GM18858 (cell line): Measurements from ENCODE around the gene UBE2O.

Experiments used
- ATAC-seq: cut with Tn5 transposase; IDR thresholded peaks from one replicate; pipeline ENCODE4 v1.9.1; 2021; ENCODE audit not compliant: unreplicated experiment

Gene UBE2O

DNA sequence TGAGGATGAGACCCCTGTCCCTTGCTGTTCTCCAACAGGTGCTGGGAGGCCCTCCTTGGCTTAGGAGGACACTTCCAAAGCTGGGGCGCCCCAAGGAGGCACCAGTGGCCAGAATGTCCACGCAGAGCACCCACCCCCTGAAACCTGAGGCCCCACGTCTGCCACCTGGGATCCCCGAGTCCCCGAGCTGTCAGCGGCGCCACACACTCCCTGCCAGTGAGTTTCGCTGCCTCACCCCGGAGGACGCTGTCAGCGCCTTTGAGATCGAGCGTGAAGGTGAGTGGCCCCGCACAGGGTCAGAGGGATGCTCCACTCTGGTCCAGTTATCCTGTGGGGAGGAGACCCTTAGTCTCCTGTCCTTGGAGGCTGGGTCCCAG lies 15.7 kb upstream of the UBE2O start:
- ATAC-seq, result no peak

DNA sequence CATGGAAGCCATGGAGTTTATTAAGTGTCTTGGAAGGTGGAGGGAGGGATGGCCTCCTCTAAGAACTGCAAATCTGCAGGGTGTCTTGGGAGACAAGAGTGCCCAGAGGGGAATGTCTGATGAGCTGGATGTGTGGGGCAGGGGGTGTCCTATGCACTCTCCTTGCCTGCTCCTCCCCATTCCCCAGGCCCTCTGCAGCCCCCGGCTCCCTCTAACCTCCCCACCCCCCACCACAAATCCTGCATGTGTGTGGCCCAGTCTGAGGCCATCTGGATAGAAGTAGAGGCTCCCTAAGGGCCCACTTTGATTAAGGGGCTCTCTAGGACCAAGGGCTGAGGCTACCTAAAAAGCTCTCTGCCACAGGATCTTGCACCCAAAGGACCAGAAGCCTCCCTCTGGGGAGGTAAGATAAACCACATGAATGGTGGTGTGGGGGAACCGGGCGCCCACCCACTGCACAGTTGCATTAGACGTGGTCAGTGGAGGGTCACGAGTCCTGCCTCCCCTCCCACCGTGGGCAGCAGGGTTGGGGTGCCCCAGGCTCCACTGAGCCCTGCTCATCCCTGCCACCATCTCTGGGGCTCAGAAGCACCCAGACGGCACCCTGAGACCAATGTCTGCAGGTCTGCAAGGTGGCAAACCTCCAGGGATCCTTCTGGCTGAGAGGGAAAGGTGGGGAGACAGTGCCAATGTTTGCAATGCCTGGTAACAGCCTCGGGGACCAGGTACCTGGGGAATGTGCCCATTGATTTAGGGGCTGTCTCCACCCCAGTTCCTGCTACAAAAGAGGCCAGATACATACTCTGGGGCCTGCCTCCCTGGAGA lies 15.1 kb upstream of the UBE2O start:
- no peak for ATAC-seq

DNA sequence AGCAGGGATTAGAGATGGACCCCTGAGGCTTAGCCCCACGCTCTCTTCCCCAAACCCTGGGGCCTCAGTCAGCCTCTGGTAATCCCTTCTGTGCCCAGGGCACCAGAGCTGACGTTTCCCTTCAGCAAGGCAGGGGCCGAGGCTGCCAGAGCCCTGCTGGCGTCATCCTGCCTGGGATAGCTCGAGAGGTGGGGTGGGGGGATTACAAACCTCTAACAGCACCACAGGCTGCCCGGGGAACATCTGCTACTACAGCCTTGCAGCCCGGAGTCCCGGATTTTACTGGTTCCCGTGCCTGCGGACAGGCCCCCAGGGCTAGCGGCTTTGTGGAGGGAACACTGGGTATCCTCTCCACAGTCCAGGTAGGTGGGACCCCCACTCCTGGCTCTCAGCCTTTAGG lies 14.4 kb upstream of the UBE2O start, which contains the start of gene AANAT:
Gene AANAT (plus strand): TSS at position 238 of the 400 bp plus-strand sequence. CDS start 1,144 bp downstream, outside the sequence.
- no peak for ATAC-seq

DNA sequence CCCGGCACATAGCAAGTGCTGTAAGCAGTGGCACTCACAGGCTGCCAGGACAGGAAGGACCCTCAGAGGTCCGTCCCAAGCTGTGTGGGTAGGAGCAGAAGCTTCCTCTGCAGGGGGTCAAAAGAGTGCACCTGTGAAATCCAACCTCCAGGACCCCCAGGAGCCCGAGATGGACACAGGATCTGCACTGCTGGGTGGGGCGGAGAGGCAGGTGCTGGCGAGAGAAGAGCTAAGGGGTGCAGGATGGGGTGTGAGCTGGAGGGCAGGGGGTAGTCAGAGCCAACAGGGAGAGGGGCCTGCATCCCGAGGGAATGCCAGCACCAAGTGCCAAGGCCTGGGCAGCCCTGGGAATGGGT lies 13.8 kb upstream of the UBE2O start:
- no peak for ATAC-seq

DNA sequence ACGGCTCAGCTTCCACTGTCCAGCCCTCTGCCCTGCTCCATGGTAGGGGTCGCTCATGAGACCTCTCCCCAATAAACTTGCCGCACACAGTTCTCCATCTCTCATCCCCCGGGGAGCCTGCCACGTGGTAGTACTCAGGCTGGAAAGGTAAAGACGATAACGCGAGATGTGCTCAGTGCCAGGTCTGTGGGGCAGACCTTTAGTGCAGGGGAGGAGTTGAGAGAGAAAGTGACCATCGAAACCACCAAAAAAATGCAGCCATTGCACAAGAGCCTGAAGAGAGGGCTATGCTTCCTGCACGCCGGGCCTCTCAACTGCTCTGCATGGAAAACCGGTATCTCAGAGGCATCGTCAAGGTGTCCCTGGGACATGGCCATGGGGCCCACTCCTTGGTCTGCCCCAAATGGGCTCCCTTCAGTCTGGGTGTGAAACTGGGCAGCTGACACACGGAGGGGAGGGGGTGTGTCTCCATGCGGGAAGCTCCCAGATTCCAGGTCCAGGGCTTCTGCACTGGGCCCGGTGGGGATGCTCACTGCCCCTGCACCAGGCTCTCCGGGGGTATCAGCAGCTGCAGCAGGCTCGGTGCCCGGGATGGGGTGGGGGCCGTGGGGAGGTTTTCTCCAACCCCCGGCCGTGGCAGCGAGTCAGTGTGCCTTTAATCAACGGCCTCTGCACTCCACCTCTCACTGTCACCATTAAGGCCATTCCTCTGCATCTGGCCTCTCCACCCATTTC lies 9.8 kb upstream of the UBE2O start:
- no peak for ATAC-seq

DNA sequence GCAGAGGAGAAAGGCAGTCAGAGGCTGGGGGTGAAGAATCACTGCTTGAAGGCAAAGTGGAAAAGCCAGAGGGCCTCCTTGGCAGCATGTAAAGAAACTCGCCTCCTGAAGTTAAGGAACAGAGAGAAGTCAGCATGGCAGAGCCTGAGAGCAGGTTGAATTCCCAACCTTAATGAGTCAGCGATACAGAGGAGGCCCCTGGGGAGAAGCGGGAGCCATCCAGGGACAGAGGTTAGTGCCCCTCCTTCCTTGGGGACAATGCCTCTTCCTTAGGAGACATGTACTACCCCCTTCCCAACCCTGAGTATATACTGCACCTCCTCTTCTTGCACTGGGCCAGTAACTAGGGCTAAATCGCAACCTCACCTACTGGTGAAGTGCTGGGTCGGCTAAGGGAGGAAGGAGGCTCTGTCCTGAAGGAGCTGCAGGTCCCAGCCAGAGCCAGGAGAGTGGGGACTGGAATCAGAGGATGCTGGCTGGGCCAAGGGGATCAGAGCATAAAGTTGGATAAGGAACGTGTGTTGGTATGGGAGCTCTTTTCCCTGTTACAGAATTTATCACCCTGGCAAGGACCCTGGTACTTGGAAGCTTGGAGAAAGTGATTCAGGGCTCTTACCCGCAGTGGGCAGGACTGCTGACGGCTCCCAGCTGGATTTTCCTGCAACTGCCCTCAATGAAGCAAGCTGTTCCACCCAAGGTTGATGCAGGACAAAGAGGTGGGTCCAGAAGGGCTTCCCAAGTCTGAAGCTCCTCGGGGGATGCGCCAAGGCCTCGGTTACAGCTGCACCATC lies 9.0 kb upstream of the UBE2O start:
- no peak for ATAC-seq

DNA sequence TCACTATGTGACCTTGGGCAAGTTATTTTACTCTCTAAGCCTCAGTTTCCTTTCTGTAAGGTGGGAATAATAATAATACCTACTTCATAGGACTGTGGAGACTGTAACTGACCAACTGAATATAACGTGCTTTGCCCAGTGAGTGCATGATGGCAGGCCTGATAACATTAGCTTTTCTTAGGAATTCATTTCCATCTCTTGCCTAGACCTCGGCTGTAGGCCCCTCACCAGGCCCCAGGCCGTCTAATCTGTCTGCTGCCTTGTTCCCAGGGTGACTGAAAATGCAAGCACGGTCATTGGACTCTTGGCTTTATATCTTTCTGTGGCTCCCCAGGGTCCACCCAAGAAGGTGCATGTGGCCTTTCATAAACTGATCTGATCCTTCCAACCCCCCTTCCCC lies 6.7 kb upstream of the UBE2O start:
- no peak for ATAC-seq

DNA sequence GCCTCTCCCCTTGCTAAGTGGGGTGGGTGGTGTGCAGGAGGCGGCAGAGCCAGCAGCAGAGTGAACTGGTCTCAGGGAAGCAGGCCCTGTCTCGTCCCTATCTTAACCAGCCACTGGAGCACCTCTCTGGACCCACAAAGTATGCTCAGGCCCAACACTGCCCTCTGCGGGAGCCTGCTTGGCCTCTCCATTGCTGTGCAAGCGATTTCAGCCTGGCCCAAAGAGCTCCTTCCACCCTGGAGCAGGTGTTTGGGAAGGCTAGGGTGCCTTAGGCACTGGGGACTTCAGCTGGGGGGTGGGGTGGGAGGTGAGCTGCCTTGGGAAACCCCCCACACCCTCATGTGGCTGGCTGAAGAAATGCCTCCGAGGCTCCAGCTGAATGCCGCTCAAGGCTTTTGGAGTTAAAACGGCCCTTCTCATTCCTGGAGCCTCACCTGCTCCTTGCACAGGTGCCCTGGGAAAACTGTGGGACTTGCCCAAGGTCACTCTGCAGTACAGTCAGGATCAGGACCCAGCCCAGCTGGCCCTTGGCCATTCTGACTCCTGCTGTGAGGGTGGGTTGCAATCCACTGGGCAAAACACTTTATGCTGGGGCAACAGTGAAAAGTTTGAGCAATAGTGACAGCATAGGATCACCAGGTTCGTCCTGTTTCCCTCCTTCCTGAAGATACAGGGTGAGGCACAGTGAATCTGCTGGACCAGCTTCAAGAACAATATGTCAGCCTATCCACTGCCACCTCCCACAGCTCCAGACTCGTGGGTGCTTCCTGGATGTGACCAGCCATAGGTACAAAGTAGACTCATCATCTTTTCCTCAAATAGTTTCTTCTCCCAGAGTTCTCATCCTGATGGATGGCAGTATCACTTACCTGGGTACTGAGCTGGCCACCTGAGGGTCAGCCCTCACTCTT lies 5.9 kb upstream of the UBE2O start:
- ATAC-seq, result no peak

DNA sequence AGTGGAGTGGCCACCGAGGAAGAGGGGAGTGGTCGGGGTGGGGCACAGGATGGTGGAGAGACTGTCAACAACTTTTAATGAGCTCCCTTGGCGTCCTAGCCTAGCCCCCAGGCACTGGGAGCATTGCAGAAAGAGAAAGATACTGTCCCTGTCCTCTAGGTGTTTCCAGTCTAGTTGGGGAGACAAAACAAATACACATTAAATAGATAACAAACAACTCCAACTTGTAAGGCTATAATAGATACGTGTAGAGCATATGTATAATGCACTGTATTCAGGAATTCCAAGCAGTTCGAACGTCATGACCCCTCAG lies 435 bp upstream of the UBE2O start:
- ATAC-seq, result no peak

DNA sequence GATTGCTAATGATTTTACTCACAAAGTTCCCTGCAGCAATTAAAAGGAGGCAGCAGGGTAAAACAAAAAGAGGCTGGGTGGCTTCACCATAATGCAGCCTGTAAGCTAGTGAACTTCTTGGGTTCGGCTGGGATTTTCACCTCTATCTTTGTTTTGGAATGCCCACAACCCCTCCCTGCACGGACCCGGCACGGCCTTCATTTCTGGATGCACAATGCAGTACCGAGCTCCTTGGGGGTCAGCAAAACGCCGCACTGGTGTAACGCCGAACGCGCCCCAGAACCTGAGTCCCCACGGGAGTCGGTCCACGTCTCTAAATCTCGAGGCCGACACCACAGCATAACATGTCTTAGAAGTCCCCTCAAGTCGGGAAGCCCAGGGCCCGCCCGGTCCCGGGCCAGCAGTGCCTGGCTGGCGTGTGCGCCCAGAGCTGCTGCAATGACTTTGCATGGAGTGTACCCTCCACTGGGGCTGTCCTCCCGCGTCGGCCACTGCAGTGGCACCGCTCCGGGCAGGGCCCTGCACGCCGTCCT lies 759 bp downstream of the UBE2O start:
- no peak for ATAC-seq

DNA sequence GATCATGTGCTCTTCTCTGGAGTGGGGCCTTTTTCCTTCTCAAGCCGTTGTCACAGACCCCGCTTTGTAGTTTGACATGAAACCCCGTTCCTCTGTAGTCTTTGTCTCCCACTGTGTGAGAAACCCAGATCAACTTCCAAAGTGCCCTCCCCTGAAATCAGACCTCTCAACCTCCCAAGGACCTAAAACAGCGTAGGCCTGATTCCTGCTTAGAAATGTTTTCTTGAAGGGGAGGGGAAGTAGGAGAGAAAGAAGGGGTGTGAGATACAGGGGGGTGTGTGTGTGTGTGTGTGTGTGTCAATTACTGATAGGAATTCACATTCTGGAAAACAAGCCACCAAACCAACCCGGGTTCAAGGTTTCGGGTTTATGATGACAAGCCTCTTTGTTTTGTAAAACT lies 1.4 kb downstream of the UBE2O start:
- ATAC-seq, result no peak

DNA sequence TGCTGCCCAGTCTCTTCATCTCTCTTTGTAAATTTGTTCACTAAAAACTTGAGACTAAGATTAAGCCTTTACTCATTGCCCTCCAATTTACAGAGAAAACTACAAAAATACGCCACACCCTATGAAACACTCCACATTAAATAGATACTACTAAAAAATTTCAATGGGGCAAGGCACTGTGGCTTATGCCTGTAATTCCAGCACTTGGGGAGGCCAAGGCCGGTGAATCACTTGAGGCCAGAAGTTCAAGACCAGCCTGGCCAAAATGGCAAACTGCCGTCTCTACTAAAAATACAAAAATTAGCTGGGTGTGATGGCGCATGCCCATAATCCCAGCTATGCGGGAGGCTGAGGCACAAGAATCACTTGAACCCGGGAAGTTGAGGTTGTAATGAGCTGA lies 3.8 kb downstream of the UBE2O start:
- ATAC-seq, result no peak

DNA sequence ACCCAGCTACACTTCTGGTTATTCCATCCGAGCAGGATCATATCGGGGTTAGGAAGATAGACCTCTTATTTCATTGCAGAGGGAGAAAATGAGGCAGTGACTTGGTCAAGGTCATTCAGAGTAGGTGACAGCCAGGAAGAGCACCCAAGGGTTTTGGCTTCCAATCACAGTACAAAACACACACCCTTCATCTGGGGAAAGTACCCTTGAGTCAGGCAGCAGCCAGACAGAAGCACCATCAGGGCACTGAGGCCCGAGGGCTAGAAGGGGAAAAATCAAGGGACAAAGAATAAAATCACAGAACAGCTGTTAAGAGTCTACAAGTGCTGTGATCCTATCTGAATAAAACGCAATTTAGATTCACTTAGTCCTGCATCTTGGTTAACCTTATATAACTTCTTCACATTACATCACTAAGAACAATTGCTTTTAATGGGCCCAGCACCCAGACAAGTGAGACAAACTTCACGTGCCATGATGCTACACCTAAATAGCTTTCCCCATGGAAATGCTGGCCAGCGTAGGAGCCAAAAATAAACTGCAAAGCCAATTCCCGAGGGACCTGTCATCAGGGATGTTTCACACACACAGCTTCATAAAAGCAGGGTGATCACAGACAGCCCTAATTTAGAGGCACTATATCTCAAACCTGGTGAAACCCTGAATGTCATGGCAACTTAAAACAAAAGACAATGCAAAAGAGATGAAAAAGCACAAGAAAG lies 4.9 kb downstream of the UBE2O start:
- ATAC-seq, result no peak

DNA sequence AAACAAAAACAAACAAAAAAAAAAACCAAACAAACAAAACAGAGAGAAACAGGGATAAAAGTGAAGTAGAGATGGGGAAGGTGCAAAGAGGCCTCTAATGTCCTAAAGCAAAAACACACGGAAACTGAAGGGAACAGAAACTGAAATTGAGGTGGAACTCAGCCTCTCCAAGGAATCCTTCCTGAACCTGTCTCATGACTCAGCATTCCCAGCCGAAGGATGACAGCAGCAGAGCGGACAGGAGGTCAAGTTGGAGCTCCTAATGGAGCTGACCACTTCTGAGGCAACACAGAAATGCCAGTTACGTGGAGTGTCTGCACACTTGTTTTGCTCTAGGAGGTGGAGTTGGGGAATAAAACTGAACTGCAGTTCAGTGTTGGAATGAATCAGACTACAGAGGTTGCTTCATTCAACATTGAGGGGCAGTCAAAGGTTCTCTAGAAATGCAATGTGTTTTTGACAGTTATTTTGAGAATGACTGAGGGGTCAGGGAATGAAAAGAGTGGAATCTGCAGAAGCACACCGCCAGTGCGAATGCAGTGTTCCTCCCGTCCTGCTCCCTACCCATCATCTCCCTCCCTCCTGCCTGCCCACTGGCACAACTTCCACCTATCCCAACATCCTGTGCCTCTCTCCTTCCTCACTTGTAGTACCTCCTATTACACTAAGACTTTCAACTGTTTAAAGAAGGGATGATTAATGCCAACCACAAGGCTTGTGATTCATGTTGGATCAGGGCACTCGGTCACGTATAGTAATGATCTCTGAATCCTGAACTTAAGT lies 6.3 kb downstream of the UBE2O start:
- ATAC-seq, result no peak

DNA sequence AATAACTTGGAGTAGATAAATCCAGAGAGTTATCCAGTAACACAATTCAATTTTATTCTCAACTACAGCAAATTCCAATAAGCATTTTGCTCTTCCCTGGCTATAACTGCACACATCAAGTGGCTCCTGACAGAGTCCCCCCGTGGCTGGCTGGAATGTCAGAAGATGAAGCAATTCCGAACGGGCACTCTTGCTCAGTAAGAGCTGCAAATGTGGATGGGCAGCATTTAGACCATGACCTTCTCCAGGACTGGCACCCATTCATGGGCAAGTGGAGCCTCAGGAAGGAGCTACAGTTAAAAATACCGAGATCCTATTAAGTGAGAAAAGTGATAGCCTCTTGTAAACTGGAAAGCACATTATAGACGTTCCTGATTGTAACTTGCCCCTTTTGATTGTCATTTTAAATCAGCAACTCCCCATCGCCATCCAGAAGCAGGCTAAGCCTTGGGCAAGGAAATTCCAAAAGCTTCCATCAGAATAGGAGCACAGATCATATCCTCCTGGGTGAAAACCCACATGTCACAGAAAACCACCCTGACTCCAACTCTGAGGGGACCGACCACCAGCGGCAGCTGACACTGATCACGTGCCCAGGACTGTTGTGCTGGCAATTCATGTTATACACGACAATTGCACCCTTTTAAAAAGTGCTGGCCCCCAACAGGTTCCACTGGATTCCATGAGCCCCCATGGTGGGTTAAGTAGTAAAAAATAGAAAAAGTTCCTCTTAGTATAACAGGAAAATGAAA lies 7.1 kb downstream of the UBE2O start:
- no peak for ATAC-seq

DNA sequence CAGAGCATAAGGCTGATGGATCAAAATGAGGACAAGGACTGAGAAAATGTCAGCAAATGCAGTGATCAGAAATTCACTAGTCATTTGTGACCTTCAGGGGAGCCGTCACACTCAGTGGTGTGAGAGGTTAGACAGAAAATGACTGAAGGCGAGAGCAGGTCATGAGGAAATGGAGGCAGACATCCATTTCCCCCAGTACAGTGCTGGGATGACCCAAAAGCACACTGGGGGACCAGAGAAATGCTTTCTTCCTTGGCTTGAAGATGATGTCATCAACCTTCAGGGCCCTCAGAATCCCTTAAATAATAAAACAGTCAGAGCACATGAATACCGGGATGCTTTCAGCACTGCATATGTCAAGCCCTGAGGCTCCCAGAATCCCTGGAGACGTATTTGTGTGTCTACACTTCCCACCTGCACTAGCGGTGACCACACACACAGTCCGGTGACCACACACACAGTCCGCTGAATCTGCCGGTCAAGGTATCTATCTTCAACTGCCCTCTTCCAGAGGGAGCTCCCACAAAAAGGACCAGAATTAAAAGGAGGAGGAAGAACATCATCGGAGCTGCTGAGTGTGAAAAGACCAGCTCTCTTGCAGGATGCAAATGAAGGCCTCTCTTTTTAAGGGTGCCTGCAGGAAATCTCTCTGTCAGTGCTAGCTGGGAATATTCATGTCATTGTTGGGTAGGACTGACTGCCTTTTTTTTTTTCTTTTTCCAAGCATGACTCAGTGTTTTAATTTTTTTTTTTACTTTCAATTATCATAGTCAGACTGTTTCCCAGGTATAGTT lies 8.2 kb downstream of the UBE2O start:
- no peak for ATAC-seq
